ENCODE data around the gene GPR107. TPM values are rescaled to one million over a fixed set of nuclear protein-coding genes. Genes with fewer than 3 reads are reported as not detected.

GPR107 gene
- total RNA-seq, 1 donor, result 30.9 TPM

GRCh38 chr9:130049431-130050210, 4.1 kb upstream of the GPR107 start:
- no peak overlapping the region for H3K4me3 ChIP-seq (ENCODE audit: low read depth, low read length)
- no peak for DNase-seq (ENCODE audit: low read depth)
- no peak for TF ChIP-seq CTCF (IDR thresholded peaks at IDR 0.05; ENCODE audit: insufficient read depth, low read length)

GRCh38 chr9:130050462-130050861, 3.2 kb upstream of the GPR107 start:
- no peak overlapping the region for H3K4me3 ChIP-seq (ENCODE audit: low read depth, low read length)
- TF ChIP-seq CTCF (IDR thresholded peaks at IDR 0.05; ENCODE audit: insufficient read depth, low read length), result no peak
- no peak for DNase-seq (ENCODE audit: low read depth)

GRCh38 chr9:130051855-130052254, 1.9 kb upstream of the GPR107 start:
- H3K4me3 ChIP-seq (ENCODE audit: low read depth, low read length), result no peak overlapping the region
- no peak for DNase-seq (ENCODE audit: low read depth)
- no peak for TF ChIP-seq CTCF (IDR thresholded peaks at IDR 0.05; ENCODE audit: insufficient read depth, low read length)

- TF ChIP-seq CTCF (IDR thresholded peaks at IDR 0.05; ENCODE audit: insufficient read depth, low read length), result no peak
- peak overlapping the region; percentile 83 for H3K4me3 ChIP-seq (ENCODE audit: low read depth, low read length)
- DNase-seq (ENCODE audit: low read depth), result no peak
Observed at GRCh38 chr9:130053109-130053503, 600 bp upstream of the GPR107 start.

GRCh38 chr9:130054325-130054786, 650 bp downstream of the GPR107 start:
- no peak for DNase-seq (ENCODE audit: low read depth)
- H3K4me3 ChIP-seq (ENCODE audit: low read depth, low read length), result peak overlapping the region; percentile 83
- no peak for TF ChIP-seq CTCF (IDR thresholded peaks at IDR 0.05; ENCODE audit: insufficient read depth, low read length)

GRCh38 chr9:130054820-130055219, 1.1 kb downstream of the GPR107 start:
- DNase-seq (ENCODE audit: low read depth), result no peak
- H3K4me3 ChIP-seq (ENCODE audit: low read depth, low read length), result peak overlapping the region; percentile 83
- no peak for TF ChIP-seq CTCF (IDR thresholded peaks at IDR 0.05; ENCODE audit: insufficient read depth, low read length)
